Esophagus muscularis mucosa (tissue), 3 donors: Measurements from ENCODE around the gene TMED7.

ENCODE experiments used
- CTCF ChIP-seq, 3 experiments: fragments of 200-600 bp in 2 of 3; fragments of 450-650 bp in 1 of 3; sonication (generic) in 2 of 3; IDR thresholded peaks; one replicate each; pipeline ENCODE4 v1.5.1; 2017 to 2019; ENCODE audit warnings: antibody characterized with exemption in 3 of 3, mild to moderate bottlenecking in 2 of 3, moderate library complexity in 1 of 3
- POLR2AphosphoS5 ChIP-seq, 2 donors: sonication (generic); formaldehyde crosslinking; IDR thresholded peaks; one replicate each; pipeline ENCODE4 v1.6.1; 2017; ENCODE audit warnings: antibody characterized with exemption in 2 of 2

DNA sequence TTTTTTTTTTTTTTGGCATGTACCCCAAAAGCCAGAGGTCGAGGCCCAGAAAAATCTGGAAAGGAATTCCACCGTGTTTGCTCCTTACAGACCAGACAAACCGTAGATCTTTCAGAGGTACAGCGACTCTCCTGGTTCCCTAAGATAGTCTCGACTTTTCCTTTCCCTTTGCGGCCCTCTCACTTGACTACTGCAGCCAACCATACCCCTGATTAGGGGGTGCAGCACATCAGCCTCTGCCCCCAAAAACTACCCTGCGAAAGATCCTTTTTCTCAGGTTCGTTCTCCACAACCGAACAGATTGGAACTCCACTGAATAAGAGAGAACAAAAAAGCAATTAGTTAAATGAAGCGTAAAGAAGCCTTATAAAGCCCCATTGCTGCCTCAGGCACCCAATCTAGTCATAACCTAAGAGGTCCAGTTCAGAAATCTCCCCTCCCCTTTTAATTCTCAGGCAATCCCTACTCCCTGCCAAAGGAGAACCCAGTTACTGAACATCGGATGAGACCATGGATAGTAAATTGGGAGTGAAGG, 23.2 kb downstream of the TMED7 start:
- TF ChIP-seq POLR2AphosphoS5 (IDR thresholded peaks at IDR 0.05) = no peak
- TF ChIP-seq CTCF (IDR thresholded peaks at IDR 0.05) = no peak
